ENCODE results near the gene SLC2A9. TPM values are rescaled to one million over a fixed set of nuclear protein-coding genes. Genes with fewer than 3 reads are reported as not detected.

SLC2A9 gene
- total RNA-seq, 2 donors from 2014 or later = 0.95 to 1.9 TPM

DNA sequence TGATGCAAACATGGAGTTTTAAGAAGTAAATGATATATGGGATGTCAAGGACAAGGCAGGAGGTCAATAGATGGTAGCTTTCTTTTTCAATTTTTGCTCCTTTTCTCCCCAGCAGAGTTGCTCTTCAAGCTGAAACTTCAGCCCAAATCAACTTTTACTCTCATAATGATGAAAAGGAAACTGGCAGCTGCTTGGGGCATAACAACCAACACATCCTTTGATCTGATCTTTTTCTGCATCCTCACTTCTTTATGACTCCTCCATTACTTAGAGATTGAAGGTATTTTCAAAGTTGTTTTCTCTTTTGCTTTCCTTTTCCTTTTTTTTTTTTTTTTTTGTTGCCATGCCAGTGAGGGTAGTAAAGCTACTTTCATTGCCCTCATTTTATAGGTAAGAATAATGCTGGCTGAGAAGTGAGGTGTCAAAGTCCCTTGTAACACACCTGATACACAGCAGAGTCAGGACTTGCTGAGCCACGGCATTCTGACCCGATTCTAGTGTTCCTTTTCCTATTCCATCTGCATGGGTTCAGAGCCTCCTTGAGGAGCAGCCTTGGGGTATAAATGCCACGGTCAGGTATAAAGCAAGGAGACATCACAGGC lies 26.9 kb downstream of the SLC2A9 start:
- 84 to 90% methylated on average over 3 of the region's 3 CpGs for WGBS, 2 experiments (ENCODE audit: insufficient coverage in 1 of 2, insufficient read length in 1 of 2)

DNA sequence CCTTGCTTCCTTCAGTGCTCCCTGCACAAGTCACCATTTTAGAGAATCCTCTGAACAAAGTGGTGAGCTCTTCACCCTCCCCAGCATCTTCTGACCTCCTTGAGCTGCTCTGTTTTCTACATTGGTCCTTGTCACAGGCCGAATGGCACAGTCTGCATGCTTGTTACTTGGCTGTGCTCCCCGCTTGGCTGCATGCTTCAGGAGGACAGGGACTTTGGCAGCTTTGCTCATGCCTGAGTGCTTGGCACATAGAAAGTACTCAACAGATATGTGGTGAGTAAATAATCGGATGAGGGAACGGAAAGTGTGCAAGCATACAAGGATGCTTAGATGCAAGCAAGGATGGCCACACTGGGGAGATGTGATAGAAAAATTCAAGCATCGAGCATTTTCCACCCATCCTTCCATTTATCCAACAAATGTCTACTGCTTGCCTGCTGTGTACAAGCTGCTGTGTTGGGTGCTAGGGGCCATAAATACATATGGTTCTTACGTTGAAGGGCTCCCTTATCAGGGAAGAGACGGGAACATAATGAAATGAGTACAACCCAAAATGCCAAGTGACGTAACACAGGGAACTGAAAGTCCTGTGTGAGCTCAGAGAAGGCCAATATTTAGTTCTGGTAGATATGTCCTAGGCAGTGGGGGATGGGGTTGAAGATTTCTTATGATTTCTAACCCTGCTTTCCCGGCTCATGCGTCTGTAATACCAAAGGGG lies 31.2 kb downstream of the SLC2A9 start:
- Histone ChIP-seq H3K27me3 (ENCODE audit: control insufficient read depth, insufficient read depth, low read length, poor library complexity, severe bottlenecking) (peaks cover 26% of the 10 kb centered on the region), H3K27ac (ENCODE audit: low read depth, low read length) (no peak overlapping the region), H3K9me3 (ENCODE audit: control insufficient read depth, low read length) (no peaks in the 10 kb centered on the region), H3K4me3 (ENCODE audit: low read length) (no peak overlapping the region), H3K4me1 (ENCODE audit: control insufficient read depth, insufficient read depth, low read length) (no peaks in the 10 kb centered on the region), H3K36me3 (ENCODE audit: control insufficient read depth, insufficient read depth, low read length) (no peaks in the 10 kb centered on the region), H3K9ac (ENCODE audit: extremely low read depth, low read length, poor library complexity, severe bottlenecking) (no peak overlapping the region)
- H3K27me3 Mint-ChIP-seq (ENCODE audit: insufficient read depth) = peaks cover 15% of the 10 kb centered on the region
- TF ChIP-seq, protein P1, sequence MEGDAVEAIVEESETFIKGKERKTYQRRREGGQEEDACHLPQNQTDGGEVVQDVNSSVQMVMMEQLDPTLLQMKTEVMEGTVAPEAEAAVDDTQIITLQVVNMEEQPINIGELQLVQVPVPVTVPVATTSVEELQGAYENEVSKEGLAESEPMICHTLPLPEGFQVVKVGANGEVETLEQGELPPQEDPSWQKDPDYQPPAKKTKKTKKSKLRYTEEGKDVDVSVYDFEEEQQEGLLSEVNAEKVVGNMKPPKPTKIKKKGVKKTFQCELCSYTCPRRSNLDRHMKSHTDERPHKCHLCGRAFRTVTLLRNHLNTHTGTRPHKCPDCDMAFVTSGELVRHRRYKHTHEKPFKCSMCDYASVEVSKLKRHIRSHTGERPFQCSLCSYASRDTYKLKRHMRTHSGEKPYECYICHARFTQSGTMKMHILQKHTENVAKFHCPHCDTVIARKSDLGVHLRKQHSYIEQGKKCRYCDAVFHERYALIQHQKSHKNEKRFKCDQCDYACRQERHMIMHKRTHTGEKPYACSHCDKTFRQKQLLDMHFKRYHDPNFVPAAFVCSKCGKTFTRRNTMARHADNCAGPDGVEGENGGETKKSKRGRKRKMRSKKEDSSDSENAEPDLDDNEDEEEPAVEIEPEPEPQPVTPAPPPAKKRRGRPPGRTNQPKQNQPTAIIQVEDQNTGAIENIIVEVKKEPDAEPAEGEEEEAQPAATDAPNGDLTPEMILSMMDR (conservative IDR thresholded peaks at IDR 0.05) = no peak
- no peaks in the 10 kb centered on the region for H3K36me3 Mint-ChIP-seq (ENCODE audit: low read depth)
- H3K4me1 Mint-ChIP-seq = no peaks in the 10 kb centered on the region
- H3K27ac Mint-ChIP-seq = no peak overlapping the region
- WGBS, 2 experiments (ENCODE audit: insufficient coverage in 1 of 2, insufficient read length in 1 of 2) = 93 to 98% methylated on average over 5 to 10 of the region's 10 CpGs
- no peak overlapping the region for H3K4me3 Mint-ChIP-seq
- no peaks in the 10 kb centered on the region for H3K9me3 Mint-ChIP-seq
- DNase-seq = peak; percentile 20

More for the DNA sequence above, 26.9 kb downstream of the SLC2A9 start:
- no peaks in the 10 kb centered on the region for H3K4me1 Mint-ChIP-seq
- Histone ChIP-seq H3K27me3 (ENCODE audit: control insufficient read depth, insufficient read depth, low read length, poor library complexity, severe bottlenecking) (peaks cover 9% of the 10 kb centered on the region), H3K36me3 (ENCODE audit: control insufficient read depth, insufficient read depth, low read length) (no peaks in the 10 kb centered on the region), H3K4me1 (ENCODE audit: control insufficient read depth, insufficient read depth, low read length) (no peaks in the 10 kb centered on the region), H3K9me3 (ENCODE audit: control insufficient read depth, low read length) (no peaks in the 10 kb centered on the region), H3K4me3 (ENCODE audit: low read length) (no peak overlapping the region), H3K9ac (ENCODE audit: extremely low read depth, low read length, poor library complexity, severe bottlenecking) (no peak overlapping the region), H3K27ac (ENCODE audit: low read depth, low read length) (no peak overlapping the region)
- H3K36me3 Mint-ChIP-seq (ENCODE audit: low read depth) = no peaks in the 10 kb centered on the region
- no peak overlapping the region for H3K4me3 Mint-ChIP-seq
- no peak for DNase-seq
- H3K9me3 Mint-ChIP-seq = no peaks in the 10 kb centered on the region
- peaks cover 3% of the 10 kb centered on the region for H3K27me3 Mint-ChIP-seq (ENCODE audit: insufficient read depth)
- TF ChIP-seq, protein P1 (conservative IDR thresholded peaks at IDR 0.05) = no peak
- no peak overlapping the region for H3K27ac Mint-ChIP-seq

DNA sequence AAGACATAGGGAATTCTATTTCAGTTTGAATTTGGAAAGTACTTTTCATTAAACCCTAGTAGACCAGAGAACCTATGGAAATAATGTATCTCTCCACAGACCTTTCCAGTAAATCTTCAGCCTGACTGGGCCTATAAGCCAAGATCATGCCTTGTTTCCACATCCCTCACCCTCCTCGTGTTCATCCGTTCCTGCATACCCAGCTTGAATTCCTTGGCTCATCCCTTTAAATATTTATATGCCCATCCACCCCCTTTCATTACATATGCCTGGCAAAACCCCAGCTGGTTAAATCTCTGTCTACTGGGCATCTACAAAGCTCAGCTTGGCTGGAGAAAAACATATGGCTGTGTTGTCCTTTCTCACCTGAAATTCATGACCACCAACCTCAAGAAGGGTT lies 32.4 kb downstream of the SLC2A9 start:
- no peak overlapping the region for H3K27ac Mint-ChIP-seq
- H3K9me3 Mint-ChIP-seq = no peaks in the 10 kb centered on the region
- H3K4me1 ChIP-seq (ENCODE audit: control insufficient read depth, insufficient read depth, low read length) = no peaks in the 10 kb centered on the region

More for the DNA sequence above, 32.4 kb downstream of the SLC2A9 start:
- Mint-ChIP-seq H3K4me1 (no peaks in the 10 kb centered on the region), H3K36me3 (ENCODE audit: low read depth) (no peaks in the 10 kb centered on the region), H3K27me3 (ENCODE audit: insufficient read depth) (peaks cover 23% of the 10 kb centered on the region), H3K4me3 (no peak overlapping the region)
- no peak overlapping the region for H3K27ac ChIP-seq (ENCODE audit: low read depth, low read length)
- no peaks in the 10 kb centered on the region for H3K9me3 ChIP-seq (ENCODE audit: control insufficient read depth, low read length)
- TF ChIP-seq, protein P1 (conservative IDR thresholded peaks at IDR 0.05) = no peak
- no peak overlapping the region for H3K9ac ChIP-seq (ENCODE audit: extremely low read depth, low read length, poor library complexity, severe bottlenecking)
- H3K36me3 ChIP-seq (ENCODE audit: control insufficient read depth, insufficient read depth, low read length) = no peaks in the 10 kb centered on the region
- H3K27me3 ChIP-seq (ENCODE audit: control insufficient read depth, insufficient read depth, low read length, poor library complexity, severe bottlenecking) = peaks cover 26% of the 10 kb centered on the region
- DNase-seq = no peak
- WGBS, 2 experiments (ENCODE audit: insufficient coverage in 1 of 2, insufficient read length in 1 of 2) = 84 to 88% methylated on average over 2 of the region's 2 CpGs
- no peak overlapping the region for H3K4me3 ChIP-seq (ENCODE audit: low read length)

Measured in endodermal cell (in vitro differentiated cells).